H1 (cell line): Measurements from ENCODE around the gene UAP1.

Experiments
- CREB1 ChIP-seq: IDR thresholded peaks from 2 replicates; pipeline ENCODE4 v1.6.1; 2012; ENCODE audit warnings: inconsistent platforms
- CTCF ChIP-seq, 3 experiments: IDR thresholded peaks; 1 replicate in 2 of 3; 2 replicates in 1 of 3; pipeline versions ENCODE4 v1.5.1 to v1.6.1; 2011; ENCODE audit warnings: low read length in 3 of 3, mild to moderate bottlenecking in 3 of 3, inconsistent platforms in 2 of 3, low read depth in 1 of 3, moderate library complexity in 1 of 3; ENCODE audit not compliant: insufficient read depth in 1 of 3; ENCODE audit errors: control extremely low read depth in 1 of 3
- EP300 ChIP-seq, 2 experiments: IDR thresholded peaks; 1 replicate in 1 of 2; 2 replicates in 1 of 2; pipeline ENCODE4 v1.6.1; 2011 to 2012; ENCODE audit warnings: low read depth in 2 of 2, low read length in 2 of 2, mild to moderate bottlenecking in 2 of 2, borderline replicate concordance in 1 of 2, inconsistent platforms in 1 of 2, moderate library complexity in 1 of 2
- RAD21 ChIP-seq, 2 experiments: IDR thresholded peaks in 1 of 2; conservative IDR thresholded peaks in 1 of 2; 2 replicates each; pipeline ENCODE4 v1.6.1; 2011; ENCODE audit warnings: low read depth in 2 of 2, low read length in 2 of 2, improper control_type of control experiment in 1 of 2, inconsistent platforms in 1 of 2, mild to moderate bottlenecking in 1 of 2, moderate library complexity in 1 of 2
- SP4 ChIP-seq: IDR thresholded peaks from 2 replicates; pipeline ENCODE4 v1.6.1; 2012; ENCODE audit warnings: low read length, inconsistent platforms

- no peak for TF ChIP-seq RAD21 (IDR thresholded peaks at IDR 0.05 in 1 of 2, conservative IDR thresholded peaks at IDR 0.05 in 1 of 2; ENCODE audit: low read depth in 2 of 2, low read length in 2 of 2)
- TF ChIP-seq CTCF (IDR thresholded peaks at IDR 0.05; ENCODE audit: control extremely low read depth in 1 of 3, insufficient read depth in 1 of 3, low read depth in 1 of 3, low read length in 3 of 3) = no peak
- TF ChIP-seq SP4 = no peak
- no peak for TF ChIP-seq CREB1
- TF ChIP-seq EP300 (IDR thresholded peaks at IDR 0.05; ENCODE audit: borderline replicate concordance in 1 of 2, low read depth in 2 of 2, low read length in 2 of 2) = no peak
These were observed 26.3 kb downstream of the UAP1 start for GRCh38 chr1:162587761-162588260.
